Adrenal gland (tissue), 5 donors: ENCODE data around the gene MYL3.

Source experiments
- POLR2A ChIP-seq, 2 donors: fragments of 450-650 bp; IDR thresholded peaks; one replicate each; pipeline ENCODE4 v1.6.1; 2017; ENCODE audit warnings: antibody characterized with exemption in 2 of 2, mild to moderate bottlenecking in 2 of 2, moderate library complexity in 1 of 2
- TF ChIP-seq, protein P1 (sequence below), 6 experiments: fragments of 450-650 bp in 4 of 6; fragments of 200-600 bp in 2 of 6; sonication (generic) in 1 of 6; IDR thresholded peaks; 1 replicate in 5 of 6; 2 replicates in 1 of 6; pipeline versions ENCODE4 v1.5.1 to v1.8.0; 2016 to 2021; ENCODE audit warnings: antibody characterized with exemption in 6 of 6, mild to moderate bottlenecking in 2 of 6, moderate library complexity in 1 of 6
- donor health status: DM: no; HTN: no; CAD: no.

DNA sequence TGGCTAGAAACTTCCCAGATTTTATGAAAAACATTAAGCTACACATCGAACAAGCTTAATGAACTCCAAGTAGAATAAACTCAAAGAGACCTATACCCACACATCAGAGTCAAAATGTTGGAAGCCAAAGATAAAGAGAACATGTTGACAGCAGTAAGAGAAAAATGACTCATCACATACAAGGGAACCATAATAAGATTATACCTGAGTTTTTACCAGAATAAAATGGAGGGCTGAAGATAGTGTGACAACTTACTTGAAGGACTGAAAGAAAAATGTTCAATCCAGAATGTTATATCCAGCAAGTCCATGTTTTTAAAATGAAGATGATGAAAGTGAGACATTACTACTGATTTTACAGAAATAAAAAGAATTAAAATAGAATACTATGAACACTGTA is 22.8 kb downstream of the MYL3 start:
- TF ChIP-seq, protein P1, sequence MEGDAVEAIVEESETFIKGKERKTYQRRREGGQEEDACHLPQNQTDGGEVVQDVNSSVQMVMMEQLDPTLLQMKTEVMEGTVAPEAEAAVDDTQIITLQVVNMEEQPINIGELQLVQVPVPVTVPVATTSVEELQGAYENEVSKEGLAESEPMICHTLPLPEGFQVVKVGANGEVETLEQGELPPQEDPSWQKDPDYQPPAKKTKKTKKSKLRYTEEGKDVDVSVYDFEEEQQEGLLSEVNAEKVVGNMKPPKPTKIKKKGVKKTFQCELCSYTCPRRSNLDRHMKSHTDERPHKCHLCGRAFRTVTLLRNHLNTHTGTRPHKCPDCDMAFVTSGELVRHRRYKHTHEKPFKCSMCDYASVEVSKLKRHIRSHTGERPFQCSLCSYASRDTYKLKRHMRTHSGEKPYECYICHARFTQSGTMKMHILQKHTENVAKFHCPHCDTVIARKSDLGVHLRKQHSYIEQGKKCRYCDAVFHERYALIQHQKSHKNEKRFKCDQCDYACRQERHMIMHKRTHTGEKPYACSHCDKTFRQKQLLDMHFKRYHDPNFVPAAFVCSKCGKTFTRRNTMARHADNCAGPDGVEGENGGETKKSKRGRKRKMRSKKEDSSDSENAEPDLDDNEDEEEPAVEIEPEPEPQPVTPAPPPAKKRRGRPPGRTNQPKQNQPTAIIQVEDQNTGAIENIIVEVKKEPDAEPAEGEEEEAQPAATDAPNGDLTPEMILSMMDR (IDR thresholded peaks at IDR 0.05) = no peak
- no peak for TF ChIP-seq POLR2A (IDR thresholded peaks at IDR 0.05)
